ENCODE results near the gene CTIF.

CTIF gene

DNA sequence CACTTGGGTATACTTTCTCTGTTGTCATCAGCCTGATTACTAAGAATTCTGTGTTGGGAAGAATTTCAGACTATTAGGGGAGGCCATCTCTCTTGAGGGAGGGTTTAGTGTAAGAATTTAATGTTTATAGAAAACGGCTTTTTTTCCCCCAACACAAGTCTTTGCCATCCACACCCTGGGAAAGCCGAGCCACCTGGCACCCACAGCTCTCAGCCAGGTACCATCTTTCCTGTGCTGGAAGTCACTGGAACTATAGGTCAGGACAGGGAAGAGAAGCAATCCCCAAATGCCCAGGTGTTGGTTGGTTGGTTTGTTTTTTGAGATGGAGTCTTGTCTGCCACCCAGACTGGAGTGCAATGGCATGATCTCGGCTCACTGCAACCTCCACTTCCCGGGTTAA lies 256.9 kb downstream of the CTIF start:
- DNase-seq = no peak

- DNase-seq = no peak
Observed at GRCh38 chr18:48796491-48797205, 257.8 kb downstream of the CTIF start.

- DNase-seq = peak; percentile 22
Observed at GRCh38 chr18:48797841-48798255, 259.0 kb downstream of the CTIF start.

- no peak for DNase-seq
Observed at GRCh38 chr18:48798334-48799245, 259.8 kb downstream of the CTIF start.

DNA sequence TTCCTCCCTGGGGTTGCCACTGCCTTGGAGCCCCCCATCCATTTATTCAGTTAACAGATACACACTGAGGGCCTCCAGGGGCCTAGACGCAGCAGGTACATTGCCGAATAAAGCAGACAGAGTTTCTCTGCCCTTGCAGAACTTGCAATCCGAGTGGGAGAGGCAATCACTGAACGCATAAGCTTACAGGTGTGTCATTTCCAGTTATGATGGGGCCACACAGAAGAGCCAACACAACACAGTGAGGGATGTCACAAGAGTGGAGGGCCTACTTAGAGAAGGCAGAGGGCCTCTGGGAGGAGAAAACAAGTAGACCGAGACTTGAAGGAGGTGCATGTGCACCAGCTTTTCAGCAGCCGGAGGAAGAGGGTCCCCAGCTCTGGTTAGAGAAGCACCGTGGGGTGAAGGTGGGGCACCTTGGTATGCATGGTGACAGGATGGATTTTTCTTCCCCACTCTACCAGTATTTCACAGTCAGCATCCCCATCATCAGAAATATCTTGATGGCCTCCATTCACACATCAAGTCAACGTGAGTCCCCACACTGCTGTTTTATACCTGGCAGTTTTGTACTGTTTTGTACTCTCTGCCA lies 261.0 kb downstream of the CTIF start:
- no peak for DNase-seq

DNA sequence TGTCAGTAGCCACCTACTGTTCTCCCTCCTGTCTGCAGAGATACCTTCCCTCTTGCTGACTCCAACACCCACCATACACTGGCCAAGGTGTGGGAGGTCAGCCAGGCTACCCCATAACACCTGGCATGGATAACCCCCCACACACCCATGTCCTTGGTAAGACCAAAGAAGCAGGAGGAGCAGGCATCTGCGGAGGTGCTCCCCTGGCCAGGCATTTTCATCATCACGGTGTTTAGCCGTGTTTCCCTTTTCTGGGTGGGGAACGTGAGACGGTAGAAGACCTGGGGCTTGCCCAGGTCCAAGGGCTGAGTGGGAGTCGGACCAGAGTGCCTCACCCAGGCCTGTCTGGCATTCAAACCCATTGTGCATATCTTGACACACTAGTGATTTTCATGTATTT lies 261.6 kb downstream of the CTIF start:
- DNase-seq = no peak

- no peak for DNase-seq
Observed at GRCh38 chr18:48800876-48801727, 262.3 kb downstream of the CTIF start.

GRCh38 chr18:48801728-48802542 lies 263.1 kb downstream of the CTIF start:
- no peak for DNase-seq

GRCh38 chr18:48802543-48803290 lies 263.9 kb downstream of the CTIF start:
- no peak for DNase-seq

DNA sequence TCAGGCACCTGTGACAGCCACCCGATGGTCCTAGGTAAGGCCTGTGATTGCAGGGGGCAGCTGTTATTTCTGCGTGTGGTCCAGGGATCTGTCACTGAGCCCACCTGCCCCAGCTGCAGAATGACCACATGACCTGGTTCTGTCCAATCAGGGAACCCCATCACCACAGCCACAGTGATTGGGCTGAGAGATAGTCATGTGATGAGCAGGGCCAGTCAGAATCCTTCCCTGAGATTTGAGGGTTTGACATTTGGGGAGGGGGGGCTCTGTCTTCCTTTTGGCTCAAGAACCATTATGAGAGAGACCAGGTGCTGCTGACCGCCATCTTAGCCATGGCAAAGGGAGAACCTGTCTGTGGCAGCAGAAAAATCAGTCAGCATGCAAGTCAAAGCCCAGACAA lies 264.7 kb downstream of the CTIF start:
- DNase-seq = no peak

- no peak for DNase-seq
Observed at GRCh38 chr18:48803951-48804855, 265.4 kb downstream of the CTIF start.

GRCh38 chr18:48804856-48805610 lies 266.2 kb downstream of the CTIF start:
- DNase-seq = no peak

GRCh38 chr18:48805826-48806535 lies 267.1 kb downstream of the CTIF start:
- no peak for DNase-seq

DNA sequence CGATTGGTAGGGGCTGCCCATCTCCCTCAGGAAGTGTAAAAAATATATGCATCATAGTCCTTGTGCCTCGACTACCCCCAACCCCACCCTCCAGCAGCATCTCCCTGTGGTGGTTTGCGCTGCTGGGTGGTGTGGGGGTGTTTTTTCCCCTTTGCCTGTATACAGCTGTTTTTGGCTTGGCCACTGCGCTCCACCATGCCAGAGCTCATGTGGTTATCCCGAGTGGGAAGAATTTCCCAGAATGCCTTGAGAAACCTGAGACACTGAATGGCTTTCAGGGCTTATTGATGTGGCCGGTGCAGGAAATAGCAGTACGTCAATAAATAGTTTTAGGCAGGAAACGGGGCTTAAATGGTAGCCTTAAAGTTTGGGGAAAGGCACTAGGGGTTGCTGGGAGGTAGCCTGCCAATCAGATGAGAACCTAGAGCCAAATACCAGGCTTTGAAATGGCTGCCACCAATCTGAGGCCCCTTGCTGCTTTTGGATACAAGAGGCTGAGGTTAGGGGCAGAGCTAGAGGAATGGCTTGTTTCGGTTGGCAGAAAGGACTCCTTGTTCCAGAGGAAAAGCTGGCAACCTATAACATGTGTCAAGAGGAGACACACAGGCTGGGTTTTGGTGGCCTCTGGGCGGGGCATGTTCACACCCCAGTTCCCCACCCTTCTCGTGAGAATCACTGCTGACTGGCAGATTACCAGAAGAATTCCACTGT lies 267.9 kb downstream of the CTIF start:
- no peak for DNase-seq

GRCh38 chr18:48808476-48808875 lies 269.6 kb downstream of the CTIF start:
- no peak for DNase-seq

- no peak for DNase-seq
Observed at GRCh38 chr18:48809365-48809764, 270.5 kb downstream of the CTIF start.

- no peak for DNase-seq
Observed at GRCh38 chr18:48810805-48811204, 272.0 kb downstream of the CTIF start.

GRCh38 chr18:48811401-48811800 lies 272.6 kb downstream of the CTIF start:
- DNase-seq = no peak

Measured in OCI-M1 (cell line).